H1 (cell line): ENCODE results near the gene MUS81. TPM values are rescaled to one million over a fixed set of nuclear protein-coding genes. Genes with fewer than 3 reads are reported as not detected.

Experiments
- CTCF ChIA-PET: fragments of 300-600 bp; sonication (Branson Sonifier 250); formaldehyde crosslinking; loops from one replicate; lab custom pipeline; 2021; ENCODE audit not compliant: partially characterized antibody; lab: Charles Lee
- POLR2A ChIA-PET: fragments of 300-600 bp; sonication (Branson Sonifier 250); formaldehyde crosslinking; loops from one replicate; lab custom pipeline; 2021; ENCODE audit warnings: inconsistent platforms; ENCODE audit not compliant: partially characterized antibody; lab: Charles Lee
- DNase-seq, 2 experiments: peaks; one replicate each; pipeline versions ENCODE4 v3.0.0 to v3.0.0-alpha.2; 2010 to 2022; ENCODE audit warnings: low spot score in 2 of 2, low read depth in 1 of 2, mixed read lengths in 1 of 2
- FAIRE-seq: peaks from 2 replicates; lab custom pipeline; 2011; peaks lifted over from hg19 to GRCh38; lab: Jason Lieb, UNC
- H2AFZ ChIP-seq: 2 replicates; pipeline ENCODE4 v1.8.1; 2012; ENCODE audit warnings: low read length, inconsistent platforms
- H2AK5ac ChIP-seq: 2 replicates; pipeline ENCODE4 v1.6.1; 2013; ENCODE audit warnings: low read depth, low read length
- H2BK120ac ChIP-seq: replicated peaks from 2 replicates; pipeline ENCODE3; 2013; ENCODE audit warnings: low read depth, low read length, inconsistent platforms
- H2BK12ac ChIP-seq: 2 replicates; pipeline ENCODE4 v1.6.1; 2013; ENCODE audit warnings: low read depth, low read length
- H2BK15ac ChIP-seq: 2 replicates; pipeline ENCODE4 v1.6.1; 2013; ENCODE audit warnings: low read length
- H2BK20ac ChIP-seq: 2 replicates; pipeline ENCODE4 v1.6.1; 2013; ENCODE audit warnings: low read length
- H2BK5ac ChIP-seq: 2 replicates; pipeline ENCODE4 v1.6.1; 2013; ENCODE audit warnings: low read depth, low read length
- H3K14ac ChIP-seq: 2 replicates; pipeline ENCODE4 v1.6.1; 2013; ENCODE audit warnings: inconsistent platforms; ENCODE audit not compliant: insufficient read length
- H3K18ac ChIP-seq: 2 replicates; pipeline ENCODE4 v1.6.1; 2013; ENCODE audit warnings: low read length; ENCODE audit errors: extremely low read depth
- H3K23ac ChIP-seq: 2 replicates; pipeline ENCODE4 v1.6.1; 2013; ENCODE audit warnings: inconsistent platforms; ENCODE audit not compliant: insufficient read length
- H3K23me2 ChIP-seq: 2 replicates; pipeline ENCODE4 v1.6.1; 2013; ENCODE audit warnings: low read depth, low read length
- H3K27ac ChIP-seq: 2 replicates; pipeline ENCODE4 v1.6.1; 2011; ENCODE audit warnings: low read depth, low read length, inconsistent platforms
- H3K27me3 ChIP-seq, 4 experiments: replicated peaks in 1 of 4; 1 replicate in 1 of 4; 2 replicates in 3 of 4; pipeline versions ENCODE4 v1.6.1 to v1.8.1; 2011 to 2013; ENCODE audit warnings: low read length in 3 of 4, mild to moderate bottlenecking in 3 of 4, inconsistent platforms in 2 of 4, mixed read lengths in 2 of 4, moderate library complexity in 1 of 4; ENCODE audit not compliant: control insufficient read depth in 3 of 4, insufficient read depth in 3 of 4; ENCODE audit errors: extremely low read depth in 1 of 4
- H3K36me3 ChIP-seq, 4 experiments: 2 replicates each; pipeline versions ENCODE4 v1.6.1 to v1.8.1; 2011 to 2013; ENCODE audit warnings: mild to moderate bottlenecking in 4 of 4, low read length in 3 of 4, moderate library complexity in 2 of 4, control low read depth in 1 of 4, inconsistent platforms in 1 of 4; ENCODE audit not compliant: insufficient read depth in 4 of 4, control insufficient read depth in 2 of 4
- H3K4ac ChIP-seq: replicated peaks from 2 replicates; pipeline ENCODE3; 2013; ENCODE audit warnings: low read length, low read depth, mixed read lengths, inconsistent platforms; ENCODE audit not compliant: insufficient read length
- H3K4me1 ChIP-seq, 4 experiments: replicated peaks in 1 of 4; 1 replicate in 1 of 4; 2 replicates in 3 of 4; pipeline versions ENCODE4 v1.6.1 to v1.8.1; 2011 to 2013; ENCODE audit warnings: low read length in 3 of 4, inconsistent platforms in 2 of 4, mixed read lengths in 1 of 4; ENCODE audit not compliant: insufficient read depth in 4 of 4, control insufficient read depth in 3 of 4
- H3K4me2 ChIP-seq, 2 experiments: 2 replicates each; pipeline versions ENCODE4 v1.6.1 to v1.8.1; 2011 to 2013; ENCODE audit warnings: low read depth in 2 of 2, low read length in 2 of 2, control low read depth in 1 of 2, inconsistent platforms in 1 of 2, mild to moderate bottlenecking in 1 of 2; ENCODE audit not compliant: insufficient read depth in 1 of 2
- H3K4me3 ChIP-seq, 4 experiments: fragments of 200-600, 300-600 bp in 1 of 4; sonication (generic), shearing (Covaris generic), sonication (Bioruptor Twin) in 1 of 4; 2 replicates each; pipeline versions ENCODE4 v1.5.1 to v1.8.1; 2011 to 2016; ENCODE audit warnings: low read length in 4 of 4, low read depth in 3 of 4, control low read depth in 2 of 4, inconsistent platforms in 2 of 4, mild to moderate bottlenecking in 2 of 4, mixed read lengths in 1 of 4, moderate library complexity in 1 of 4; ENCODE audit not compliant: insufficient read depth in 2 of 4; ENCODE audit errors: extremely low read depth in 1 of 4
- H3K56ac ChIP-seq: replicated peaks from 2 replicates; pipeline ENCODE3; 2013; ENCODE audit warnings: low read depth, mild to moderate bottlenecking, mixed read lengths, low read length, inconsistent platforms; ENCODE audit not compliant: insufficient read length
- H3K79me1 ChIP-seq: 2 replicates; pipeline ENCODE4 v1.6.1; 2013; ENCODE audit warnings: low read depth, low read length, control low read depth
- H3K79me2 ChIP-seq, 2 experiments: 2 replicates each; pipeline versions ENCODE4 v1.6.1 to v1.8.1; 2012 to 2013; ENCODE audit warnings: low read length in 2 of 2, mild to moderate bottlenecking in 2 of 2, inconsistent platforms in 1 of 2; ENCODE audit not compliant: insufficient read depth in 2 of 2, control insufficient read depth in 1 of 2
- H3K9ac ChIP-seq, 4 experiments: replicated peaks in 1 of 4; 1 replicate in 1 of 4; 2 replicates in 3 of 4; pipeline versions ENCODE4 v1.6.1 to v1.8.1; 2011 to 2013; ENCODE audit warnings: low read depth in 3 of 4, low read length in 3 of 4, control low read depth in 2 of 4, mild to moderate bottlenecking in 2 of 4, moderate library complexity in 2 of 4, inconsistent platforms in 1 of 4; ENCODE audit errors: extremely low read depth in 1 of 4
- H3K9me3 ChIP-seq, 2 experiments: 2 replicates each; pipeline versions ENCODE4 v1.6.1 to v1.8.1; 2012 to 2013; ENCODE audit warnings: mild to moderate bottlenecking in 2 of 2, moderate library complexity in 2 of 2, control low read depth in 1 of 2, inconsistent platforms in 1 of 2, low read depth in 1 of 2, low read length in 1 of 2, mixed read lengths in 1 of 2; ENCODE audit not compliant: insufficient read depth in 2 of 2
- H4K20me1 ChIP-seq, 2 experiments: replicated peaks in 1 of 2; 2 replicates each; pipeline versions ENCODE3 to v1.8.1; 2011 to 2013; ENCODE audit warnings: inconsistent platforms in 2 of 2, low read length in 2 of 2, mild to moderate bottlenecking in 1 of 2; ENCODE audit not compliant: insufficient read depth in 2 of 2, control insufficient read depth in 1 of 2
- H4K5ac ChIP-seq: 2 replicates; pipeline ENCODE4 v1.6.1; 2013; ENCODE audit warnings: low read length, low read depth, mixed read lengths, inconsistent platforms; ENCODE audit not compliant: insufficient read length
- H4K8ac ChIP-seq: 2 replicates; pipeline ENCODE4 v1.8.0; 2013; ENCODE audit warnings: mild to moderate bottlenecking, moderate library complexity, low read length, inconsistent platforms; ENCODE audit not compliant: insufficient read depth; ENCODE audit errors: extremely low read depth
- H4K91ac ChIP-seq: replicated peaks from 2 replicates; pipeline ENCODE3; 2013; ENCODE audit warnings: low read length, mixed read lengths, inconsistent platforms; ENCODE audit not compliant: insufficient read length
- BRCA1 ChIP-seq: IDR thresholded peaks from 2 replicates; pipeline ENCODE4 v1.6.1; 2012; ENCODE audit warnings: low read depth, low read length, improper control_type of control experiment
- EGR1 ChIP-seq: IDR thresholded peaks from 2 replicates; pipeline ENCODE4 v1.6.1; 2011; ENCODE audit warnings: low read depth, low read length, borderline replicate concordance
- EP300 ChIP-seq, 2 experiments: IDR thresholded peaks; 1 replicate in 1 of 2; 2 replicates in 1 of 2; pipeline ENCODE4 v1.6.1; 2011 to 2012; ENCODE audit warnings: low read depth in 2 of 2, low read length in 2 of 2, mild to moderate bottlenecking in 2 of 2, borderline replicate concordance in 1 of 2, inconsistent platforms in 1 of 2, moderate library complexity in 1 of 2
- RAD21 ChIP-seq, 2 experiments: IDR thresholded peaks in 1 of 2; conservative IDR thresholded peaks in 1 of 2; 2 replicates each; pipeline ENCODE4 v1.6.1; 2011; ENCODE audit warnings: low read depth in 2 of 2, low read length in 2 of 2, improper control_type of control experiment in 1 of 2, inconsistent platforms in 1 of 2, mild to moderate bottlenecking in 1 of 2, moderate library complexity in 1 of 2
- YY1 ChIP-seq: IDR thresholded peaks from 2 replicates; pipeline ENCODE4 v1.6.1; 2011; ENCODE audit warnings: low read depth, mild to moderate bottlenecking, low read length
- WGBS, 2 experiments: shearing (Covaris generic) in 1 of 2; methylation state at CpG; one replicate each; pipeline versions ENCODE4 v1.1.6 to v1.1.7; 2013 to 2015; ENCODE audit warnings: low lambda C conversion rate in 2 of 2, mixed read lengths in 2 of 2, inconsistent platforms in 1 of 2, low coverage in 1 of 2, missing lambda C conversion rate in 1 of 2; ENCODE audit not compliant: insufficient replicate concordance in 2 of 2, insufficient coverage in 1 of 2, insufficient read length in 1 of 2; ENCODE audit errors: extremely low coverage in 1 of 2, missing lambda C conversion rate in 1 of 2; 5-methylcytosine and 5-hydroxymethylcytosine counted together
- polyA plus RNA-seq, 7 experiments: library from polyadenylated mRNA; depleted of rRNA in 3 of 7; stranded (reverse) in 5 of 7; unstranded in 2 of 7; fragments of >200 nt in 5 of 7; fragments of 200-250 nt in 2 of 7; gene quantifications; 1 replicate in 5 of 7; 2 replicates in 1 of 7; 4 replicates in 1 of 7; pipeline versions ENCODE4 v1.2.1 to v1.2.3, GENCODE V29; 2011 to 2013; ENCODE audit warnings: missing spikeins in 2 of 7, mixed read lengths in 2 of 7
- total RNA-seq: library from RNA; stranded (reverse); fragmentation: NEBNext Ultra II Directional; extraction: Animal tissue kit (Norgen Biotek cat#: 25700); gene quantifications from 2 replicates; pipeline ENCODE4 v1.2.1, GENCODE V29; 2021
- TF ChIP-seq, protein P1 (sequence below): IDR thresholded peaks from 2 replicates; pipeline ENCODE4 v1.6.1; 2011; ENCODE audit warnings: low read length, improper control_type of control experiment
- TF ChIP-seq, protein P2 (sequence below): IDR thresholded peaks from 2 replicates; pipeline ENCODE4 v1.6.1; 2012; ENCODE audit warnings: inconsistent platforms

MUS81 gene
- total and polyA plus RNA-seq, 2 of the 8 experiments (the other 6 are each of a cell fraction or from before 2014, with no cell fraction given) = 30.2 to 31.5 TPM

DNA sequence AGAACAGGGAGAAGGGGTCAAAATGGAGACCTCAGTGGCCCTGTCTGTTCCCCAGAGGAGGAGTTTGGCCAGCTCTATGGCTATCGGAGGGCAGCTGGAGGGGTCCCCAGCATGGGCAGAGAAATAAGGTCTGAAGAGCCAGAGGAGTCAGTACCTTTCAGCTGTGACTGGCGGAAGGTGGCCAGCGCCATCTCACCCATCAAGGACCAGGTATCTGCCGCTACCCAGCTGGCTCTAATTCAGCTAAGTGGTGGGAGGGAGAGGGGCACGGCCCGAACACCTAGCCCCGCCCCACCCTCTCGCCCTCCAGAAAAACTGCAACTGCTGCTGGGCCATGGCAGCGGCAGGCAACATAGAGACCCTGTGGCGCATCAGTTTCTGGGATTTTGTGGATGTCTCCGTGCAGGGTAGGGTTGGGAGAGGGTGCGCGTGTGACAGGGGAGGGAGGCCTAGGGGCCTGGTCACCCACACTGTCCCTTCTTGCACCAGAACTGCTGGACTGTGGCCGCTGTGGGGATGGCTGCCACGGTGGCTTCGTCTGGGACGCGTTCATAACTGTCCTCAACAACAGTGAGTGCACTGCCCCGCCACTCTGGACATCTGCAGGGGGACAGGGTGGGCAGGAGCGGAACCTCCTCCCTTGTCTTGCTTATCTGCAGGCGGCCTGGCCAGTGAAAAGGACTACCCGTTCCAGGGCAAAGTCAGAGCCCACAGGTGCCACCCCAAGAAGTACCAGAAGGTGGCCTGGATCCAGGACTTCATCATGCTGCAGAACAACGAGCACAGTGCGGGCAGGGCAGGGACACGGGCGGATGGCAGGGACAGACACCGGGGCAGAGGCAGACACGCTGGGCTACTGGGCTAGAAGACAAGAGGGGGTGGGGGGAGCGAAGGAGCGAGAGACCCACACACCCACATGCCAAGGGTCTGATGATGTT, 22.2 kb downstream of the MUS81 start:
- no peak overlapping the region for H2AK5ac ChIP-seq
- H3K36me3 ChIP-seq = peaks cover 8 to 22% (median 18%) of the 10 kb centered on the region in 4 experiments; a peak in 7 of 8 replicates
- H4K5ac ChIP-seq = no peak overlapping the region
- CTCF ChIA-PET = interaction anchor here (0.7 to 19.6 kb wide), 14 partner anchors 10 to 171 kb away, joined by 3 to 283 read pairs (median 30); partner anchors contain the start of genes CCDC85B, CFL1, EFEMP2 and FOSL1
- H3K4me2 ChIP-seq = no peak overlapping the region
- peaks cover 0 to 3% (median 2%) of the 10 kb centered on the region in 4 experiments; a peak in 4 of 7 replicates for H3K4me1 ChIP-seq
- POLR2A ChIA-PET = interaction anchor here (1.1 to 39.7 kb wide), 5 partner anchors 8 to 163 kb away, joined by 3 to 1071 read pairs (median 6); partner anchors contain the start of genes BANF1, CCDC85B, CFL1 and EFEMP2
- no peaks in the 10 kb centered on the region for H3K9me3 ChIP-seq
- no peak overlapping the region for H2BK20ac ChIP-seq
- H3K79me1 ChIP-seq = no peaks in the 10 kb centered on the region
- no peak overlapping the region for H3K18ac ChIP-seq
- no peak overlapping the region for H3K9ac ChIP-seq
- no peak overlapping the region for H3K56ac ChIP-seq
- DNase-seq (no peak), FAIRE-seq (no peak)
- no peak overlapping the region for H3K14ac ChIP-seq
- H3K27me3 ChIP-seq = no peaks in the 10 kb centered on the region
- H3K4ac ChIP-seq = no peak overlapping the region
- no peak overlapping the region for H4K8ac ChIP-seq
- H2AFZ ChIP-seq = no peak overlapping the region
- no peak overlapping the region for H2BK5ac ChIP-seq
- no peak overlapping the region for H3K4me3 ChIP-seq
- 90% methylated on average over 28 of the region's 30 CpGs; no CpG with 5 or more reads in 1 of the 2 experiments for WGBS, 2 experiments
- H2BK15ac ChIP-seq = no peak overlapping the region
- H2BK12ac ChIP-seq = no peak overlapping the region
- no peak overlapping the region for H3K27ac ChIP-seq
- H4K20me1 ChIP-seq = peaks cover 5 to 6% of the 10 kb centered on the region in 2 experiments
- peaks cover under 1% of the 10 kb centered on the region; the same call in 1 of the 2 replicates for H3K23me2 ChIP-seq
- no peak overlapping the region for H3K23ac ChIP-seq
- H3K79me2 ChIP-seq = peaks cover 0 to 1% of the 10 kb centered on the region in 2 experiments; a peak in 1 of 4 replicates
- no peak overlapping the region for H4K91ac ChIP-seq
- no peak overlapping the region for H2BK120ac ChIP-seq
- TF ChIP-seq, protein P1, sequence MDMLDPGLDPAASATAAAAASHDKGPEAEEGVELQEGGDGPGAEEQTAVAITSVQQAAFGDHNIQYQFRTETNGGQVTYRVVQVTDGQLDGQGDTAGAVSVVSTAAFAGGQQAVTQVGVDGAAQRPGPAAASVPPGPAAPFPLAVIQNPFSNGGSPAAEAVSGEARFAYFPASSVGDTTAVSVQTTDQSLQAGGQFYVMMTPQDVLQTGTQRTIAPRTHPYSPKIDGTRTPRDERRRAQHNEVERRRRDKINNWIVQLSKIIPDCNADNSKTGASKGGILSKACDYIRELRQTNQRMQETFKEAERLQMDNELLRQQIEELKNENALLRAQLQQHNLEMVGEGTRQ = no peak
- TF ChIP-seq, protein P2, sequence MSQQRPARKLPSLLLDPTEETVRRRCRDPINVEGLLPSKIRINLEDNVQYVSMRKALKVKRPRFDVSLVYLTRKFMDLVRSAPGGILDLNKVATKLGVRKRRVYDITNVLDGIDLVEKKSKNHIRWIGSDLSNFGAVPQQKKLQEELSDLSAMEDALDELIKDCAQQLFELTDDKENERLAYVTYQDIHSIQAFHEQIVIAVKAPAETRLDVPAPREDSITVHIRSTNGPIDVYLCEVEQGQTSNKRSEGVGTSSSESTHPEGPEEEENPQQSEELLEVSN = no peak
- no peak for TF ChIP-seq BRCA1
- TF ChIP-seq RAD21 (IDR thresholded peaks at IDR 0.05 in 1 of 2, conservative IDR thresholded peaks at IDR 0.05 in 1 of 2; ENCODE audit: low read depth in 2 of 2, low read length in 2 of 2) = no peak
- no peak for TF ChIP-seq EGR1
- no peak for TF ChIP-seq YY1
- TF ChIP-seq EP300 (IDR thresholded peaks at IDR 0.05; ENCODE audit: borderline replicate concordance in 1 of 2, low read depth in 2 of 2, low read length in 2 of 2) = no peak
